Adrenal gland (tissue), 5 donors: ENCODE measurements around the gene FRMD3.

ENCODE experiments used
- CTCF ChIP-seq, 6 experiments: fragments of 450-650 bp in 4 of 6; fragments of 200-600 bp in 2 of 6; sonication (generic) in 1 of 6; IDR thresholded peaks; 1 replicate in 5 of 6; 2 replicates in 1 of 6; pipeline versions ENCODE4 v1.5.1 to v1.8.0; 2016 to 2021; ENCODE audit warnings: antibody characterized with exemption in 6 of 6, mild to moderate bottlenecking in 2 of 6, moderate library complexity in 1 of 6
- POLR2A ChIP-seq, 2 donors: fragments of 450-650 bp; IDR thresholded peaks; one replicate each; pipeline ENCODE4 v1.6.1; 2017; ENCODE audit warnings: antibody characterized with exemption in 2 of 2, mild to moderate bottlenecking in 2 of 2, moderate library complexity in 1 of 2
- donor health status: DM: no; HTN: no; CAD: no.

GRCh38 chr9:83523684-83524083 lies 14.5 kb downstream of the FRMD3 start:
- TF ChIP-seq CTCF (IDR thresholded peaks at IDR 0.05) (no peak), POLR2A (IDR thresholded peaks at IDR 0.05) (no peak)
